Thymus (tissue), 11 donors: ENCODE measurements around the gene FLAD1. TPM values are rescaled to one million over a fixed set of nuclear protein-coding genes. Genes with fewer than 3 reads are reported as not detected.

Experiments used
- DNase-seq, 9 donors: peaks; one replicate each; pipeline ENCODE4 v3.0.0-alpha.2; 2013; ENCODE audit warnings: low spot score in 9 of 9, low read depth in 6 of 9, missing footprints in 1 of 9
- H3K27ac ChIP-seq, 2 donors: one replicate each; pipeline ENCODE4 v1.5.1; 2013; ENCODE audit warnings: control low read depth in 1 of 2, low read depth in 1 of 2, low read length in 1 of 2, mild to moderate bottlenecking in 1 of 2, moderate library complexity in 1 of 2
- H3K27me3 ChIP-seq, 2 donors: one replicate each; pipeline ENCODE4 v1.5.1; 2013; ENCODE audit warnings: low read length in 1 of 2; ENCODE audit not compliant: control insufficient read depth in 2 of 2, insufficient read depth in 1 of 2
- H3K36me3 ChIP-seq, 2 donors: one replicate each; pipeline ENCODE4 v1.5.1; 2013; ENCODE audit warnings: low read length in 1 of 2, mild to moderate bottlenecking in 1 of 2, moderate library complexity in 1 of 2; ENCODE audit not compliant: control insufficient read depth in 2 of 2, insufficient read depth in 2 of 2
- H3K4me1 ChIP-seq, 2 donors: one replicate each; pipeline ENCODE4 v1.5.1; 2013; ENCODE audit warnings: low read length in 2 of 2; ENCODE audit not compliant: control insufficient read depth in 2 of 2, insufficient read depth in 2 of 2
- H3K4me3 ChIP-seq, 2 donors: one replicate each; pipeline ENCODE4 v1.5.1; 2013; ENCODE audit warnings: low read length in 2 of 2, control low read depth in 1 of 2, mild to moderate bottlenecking in 1 of 2
- H3K9me3 ChIP-seq, 2 donors: one replicate each; pipeline ENCODE4 v1.5.1; 2013; ENCODE audit warnings: low read length in 1 of 2, mild to moderate bottlenecking in 1 of 2; ENCODE audit not compliant: control insufficient read depth in 2 of 2, insufficient read depth in 1 of 2
- WGBS: extraction: QIAGEN DNeasy Blood & Tissue Kit; methylation state at CpG from one replicate; pipeline ENCODE4 v1.1.7; 2013; 5-methylcytosine and 5-hydroxymethylcytosine counted together
- polyA plus RNA-seq: library from polyadenylated mRNA; stranded (reverse); fragments of 200-250 nt; gene quantifications from one replicate; pipeline ENCODE4 v1.2.3, GENCODE V29; 2013
- total RNA-seq: library from RNA; stranded (reverse); fragments of 120-200 nt; gene quantifications from one replicate; pipeline ENCODE4 v1.2.4, GENCODE V29; 2013
- donor health status: healthy.

The FLAD1 gene
- total and polyA plus RNA-seq, 2 donors, result 26.7 to 34.8 TPM

DNA sequence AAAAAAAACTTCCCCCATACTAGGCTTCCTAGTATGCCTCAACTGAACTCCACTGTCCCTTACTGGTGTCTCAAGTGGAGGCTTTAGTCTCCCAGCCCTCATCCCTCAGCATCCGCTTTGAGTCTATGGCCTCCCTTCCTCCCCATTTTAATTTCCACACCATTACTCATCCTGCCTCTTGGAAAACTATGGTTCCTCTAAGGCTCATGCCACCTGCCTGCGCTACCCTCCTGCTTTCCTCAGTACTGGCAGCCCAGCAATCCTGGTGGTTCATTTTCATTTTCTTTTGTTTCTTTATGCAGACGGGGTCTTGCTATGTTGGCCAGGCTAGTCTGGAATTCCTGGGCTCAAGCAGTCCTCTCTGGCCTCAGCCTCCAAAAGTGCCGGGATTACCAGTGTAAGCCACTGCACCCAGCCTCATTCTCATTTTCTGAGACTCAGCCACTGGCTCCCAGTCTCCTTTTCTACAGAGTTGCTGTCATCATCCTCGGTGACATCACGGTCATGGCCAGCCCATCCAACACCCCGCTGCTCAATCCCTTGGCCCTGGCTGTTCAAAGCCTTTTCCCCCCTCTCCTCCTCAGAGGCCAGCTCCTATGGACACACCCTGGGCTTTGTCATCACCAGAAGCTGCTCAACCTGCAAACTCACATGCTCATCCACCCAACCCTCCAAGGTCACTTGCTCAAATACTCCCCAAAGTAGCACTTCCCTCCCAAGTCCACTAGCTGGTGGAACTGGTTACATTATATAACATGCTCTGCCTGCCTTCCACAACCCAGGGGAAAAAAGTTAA, 44.3 kb upstream of the FLAD1 start:
- no peak for DNase-seq
- H3K36me3 ChIP-seq, result peaks cover 3 to 10% of the 10 kb centered on the region in 2 donors
- no peaks in the 10 kb centered on the region for H3K27me3 ChIP-seq
- H3K9me3 ChIP-seq, result peaks cover 0 to 6% of the 10 kb centered on the region in 2 donors
- peaks cover 14 to 72% of the 10 kb centered on the region in 2 donors for H3K4me1 ChIP-seq
- 98% methylated on average over 7 of the region's 7 CpGs for WGBS
- peak overlapping the region; percentile 38 to 95 for H3K27ac ChIP-seq
- no peak overlapping the region for H3K4me3 ChIP-seq

- peaks cover 0 to 6% of the 10 kb centered on the region in 2 donors for H3K9me3 ChIP-seq
- no peak for DNase-seq
- H3K4me3 ChIP-seq, result no peak overlapping the region
- H3K36me3 ChIP-seq, result peaks cover 10 to 23% of the 10 kb centered on the region in 2 donors
- H3K27ac ChIP-seq, result no peak overlapping the region
- H3K27me3 ChIP-seq, result no peaks in the 10 kb centered on the region
- peaks cover 16 to 82% of the 10 kb centered on the region in 2 donors for H3K4me1 ChIP-seq
- 68% methylated on average over 1 of the region's 1 CpG for WGBS
These were observed 43.0 kb upstream of the FLAD1 start for GRCh38 chr1:154940213-154940560.

GRCh38 chr1:154940651-154941194, 42.4 kb upstream of the FLAD1 start:
- H3K9me3 ChIP-seq, result peaks cover 0 to 6% of the 10 kb centered on the region in 2 donors
- H3K36me3 ChIP-seq, result peaks cover 15 to 28% of the 10 kb centered on the region in 2 donors
- H3K4me3 ChIP-seq, result no peak overlapping the region
- 88% methylated on average over 8 of the region's 8 CpGs for WGBS
- no peaks in the 10 kb centered on the region for H3K27me3 ChIP-seq
- DNase-seq, result no peak
- H3K4me1 ChIP-seq, result peaks cover 15 to 80% of the 10 kb centered on the region in 2 donors
- H3K27ac ChIP-seq, result no peak overlapping the region

DNA sequence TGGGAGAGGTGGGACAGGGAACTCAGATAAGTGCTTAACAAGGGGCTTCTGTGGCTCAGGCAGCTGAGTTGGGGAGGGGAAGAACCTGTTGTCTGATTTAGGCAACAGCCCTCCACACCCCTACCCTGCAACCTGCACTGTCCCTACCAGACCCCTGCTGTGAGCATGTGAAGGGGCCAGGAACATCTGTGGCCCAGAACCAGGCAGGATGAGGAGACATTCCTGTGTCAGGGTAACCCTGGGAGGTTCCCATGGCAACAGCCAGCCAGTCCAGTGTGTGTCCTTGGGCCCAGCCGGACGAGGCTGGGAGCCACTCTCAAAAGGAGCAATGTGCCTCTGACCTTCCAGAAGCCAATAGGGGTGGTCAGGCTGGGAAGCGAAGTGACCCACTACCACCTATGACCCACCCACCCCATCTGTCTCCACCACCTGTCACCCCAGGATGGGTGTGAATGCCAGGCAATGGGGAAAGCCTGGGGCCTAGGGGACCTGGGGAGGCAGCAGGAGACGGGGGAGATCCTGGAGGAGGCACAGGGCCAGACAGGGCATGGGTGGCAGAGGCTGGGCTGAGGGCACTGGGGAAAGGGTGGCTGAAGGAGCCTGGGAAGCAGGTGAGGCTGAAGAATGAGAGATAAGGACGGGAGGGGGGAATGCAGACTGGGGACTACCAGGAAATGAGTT, 41.7 kb upstream of the FLAD1 start:
- H3K9me3 ChIP-seq, result peaks cover 0 to 6% of the 10 kb centered on the region in 2 donors
- peaks cover 23 to 36% of the 10 kb centered on the region in 2 donors for H3K36me3 ChIP-seq
- peak overlapping the region; percentile 11 to 88 for H3K27ac ChIP-seq
- peaks cover 10 to 72% of the 10 kb centered on the region in 2 donors for H3K4me1 ChIP-seq
- no peak overlapping the region for H3K4me3 ChIP-seq
- no peaks in the 10 kb centered on the region for H3K27me3 ChIP-seq
- 91% methylated on average over 5 of the region's 5 CpGs for WGBS
- DNase-seq, result no peak

DNA sequence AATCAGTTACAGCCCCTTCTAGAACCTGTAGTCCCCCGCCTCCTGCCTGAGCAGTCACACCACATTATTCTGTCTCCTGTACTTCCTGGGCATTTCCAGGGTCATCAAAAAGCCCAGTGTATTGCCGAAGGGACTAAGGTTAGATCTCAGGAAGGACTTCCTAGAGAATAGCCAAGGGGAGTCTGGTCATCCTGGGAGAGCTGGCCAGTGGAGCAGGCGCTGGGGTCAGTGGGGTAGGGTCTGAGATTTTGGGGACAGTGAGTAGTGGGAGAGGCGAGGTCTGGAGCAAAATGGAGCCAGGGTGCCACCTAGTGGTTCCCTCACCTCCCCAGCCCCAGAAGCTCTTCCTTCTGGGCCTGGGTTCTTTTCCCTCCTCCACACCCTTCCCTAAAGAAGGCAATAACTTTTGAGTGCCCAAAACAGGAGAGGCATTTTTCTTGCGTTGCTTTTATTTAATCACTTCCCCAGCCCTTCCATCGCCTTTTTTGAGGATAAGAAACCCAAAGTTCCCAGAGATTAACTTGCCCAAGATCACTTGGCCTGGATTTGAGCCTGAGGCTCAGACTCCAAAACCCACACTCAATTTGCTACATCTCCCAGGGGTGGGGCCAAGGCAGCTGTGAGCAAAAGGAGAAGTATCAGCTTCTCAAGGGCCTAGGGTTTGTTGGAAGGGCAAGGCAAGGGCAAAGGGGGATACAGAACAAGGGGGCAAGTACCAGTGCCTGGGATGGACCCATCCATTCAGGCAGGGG, 39.3 kb upstream of the FLAD1 start:
- WGBS, result 50% methylated on average over 6 of the region's 6 CpGs
- no peak overlapping the region for H3K4me3 ChIP-seq
- peak in 2 of 9 donors; percentile 58 to 65 for DNase-seq

GRCh38 chr1:154944401-154945159, 38.6 kb upstream of the FLAD1 start:
- peaks cover 0 to 3% of the 10 kb centered on the region in 2 donors for H3K9me3 ChIP-seq
- peak overlapping the region in 1 of 2 donors; percentile 3 for H3K27ac ChIP-seq
- no peaks in the 10 kb centered on the region for H3K27me3 ChIP-seq
- WGBS, result 78% methylated on average over 9 of the region's 9 CpGs
- no peak for DNase-seq
- peaks cover 48 to 63% of the 10 kb centered on the region in 2 donors for H3K36me3 ChIP-seq
- peaks cover 10 to 54% of the 10 kb centered on the region in 2 donors for H3K4me1 ChIP-seq
- no peak overlapping the region for H3K4me3 ChIP-seq

More for the DNA sequence above, 39.3 kb upstream of the FLAD1 start:
- Histone ChIP-seq H3K4me1 (peaks cover 10 to 56% of the 10 kb centered on the region in 2 donors), H3K36me3 (peaks cover 43 to 57% of the 10 kb centered on the region in 2 donors), H3K27me3 (no peaks in the 10 kb centered on the region), H3K27ac (peak overlapping the region; percentile 22 to 23), H3K9me3 (peaks cover 0 to 4% of the 10 kb centered on the region in 2 donors)

GRCh38 chr1:154945160-154945961, 37.8 kb upstream of the FLAD1 start:
- H3K4me1 ChIP-seq, result peaks cover 10 to 46% of the 10 kb centered on the region in 2 donors
- 95% methylated on average over 15 of the region's 15 CpGs for WGBS
- peaks cover 0 to 3% of the 10 kb centered on the region in 2 donors for H3K9me3 ChIP-seq
- peaks cover 50 to 66% of the 10 kb centered on the region in 2 donors for H3K36me3 ChIP-seq
- no peak for DNase-seq
- H3K27me3 ChIP-seq, result no peaks in the 10 kb centered on the region
- H3K4me3 ChIP-seq, result no peak overlapping the region
- no peak overlapping the region for H3K27ac ChIP-seq
